Suprapubic skin (tissue), 4 donors: ENCODE data around the gene CCM2. TPM values are rescaled to one million over a fixed set of nuclear protein-coding genes. Genes with fewer than 3 reads are reported as not detected.

Source experiments
- DNase-seq, 2 donors: peaks; one replicate each; pipeline ENCODE4 v3.0.0-alpha.2; 2019; ENCODE audit warnings: low spot score in 2 of 2
- H3K27ac ChIP-seq: fragments of 200-600 bp; sonication (generic); one replicate; pipeline ENCODE4 v1.5.1; 2019
- H3K27me3 ChIP-seq: fragments of 200-600 bp; sonication (generic); one replicate; pipeline ENCODE4 v1.5.1; 2019
- H3K36me3 ChIP-seq: fragments of 200-600 bp; sonication (generic); one replicate; pipeline ENCODE4 v1.5.1; 2019
- H3K4me1 ChIP-seq: fragments of 200-600 bp; sonication (generic); one replicate; pipeline ENCODE4 v1.5.1; 2019
- H3K4me3 ChIP-seq: fragments of 200-600 bp; sonication (generic); one replicate; pipeline ENCODE4 v1.5.1; 2019; ENCODE audit warnings: mild to moderate bottlenecking
- H3K9me3 ChIP-seq: fragments of 200-600 bp; sonication (generic); one replicate; pipeline ENCODE4 v1.5.1; 2019
- EP300 ChIP-seq: sonication (generic); formaldehyde crosslinking; IDR thresholded peaks from one replicate; pipeline ENCODE4 v1.6.1; 2017; ENCODE audit warnings: antibody characterized with exemption
- POLR2A ChIP-seq, 2 donors: fragments of 450-650 bp; IDR thresholded peaks; one replicate each; pipeline ENCODE4 v1.6.1; 2017; ENCODE audit warnings: antibody characterized with exemption in 2 of 2, mild to moderate bottlenecking in 2 of 2, moderate library complexity in 2 of 2
- POLR2AphosphoS5 ChIP-seq, 3 donors: sonication (generic); formaldehyde crosslinking; IDR thresholded peaks; one replicate each; pipeline ENCODE4 v1.6.1; 2017; ENCODE audit warnings: antibody characterized with exemption in 3 of 3
- WGBS: methylation state at CpG from one replicate; pipeline ENCODE4 v1.1.5; 2018; 5-methylcytosine and 5-hydroxymethylcytosine counted together
- total RNA-seq, 4 donors: library from RNA; depleted of rRNA; stranded (reverse); fragments of >200 nt; gene quantifications; one replicate each; pipeline ENCODE4 v1.1.0, GENCODE V29; 2016
- TF ChIP-seq, protein P1 (sequence below), 2 donors: fragments of 200-600 bp in 1 of 2; fragments of 450-650 bp in 1 of 2; sonication (generic) in 1 of 2; IDR thresholded peaks; one replicate each; pipeline ENCODE4 v1.5.1; 2016 to 2019; ENCODE audit warnings: antibody characterized with exemption in 2 of 2, mild to moderate bottlenecking in 1 of 2, moderate library complexity in 1 of 2

Gene CCM2
- total RNA-seq, 4 donors from 2014 or later, result 34.3 to 42.3 (median 35.9) TPM

DNA sequence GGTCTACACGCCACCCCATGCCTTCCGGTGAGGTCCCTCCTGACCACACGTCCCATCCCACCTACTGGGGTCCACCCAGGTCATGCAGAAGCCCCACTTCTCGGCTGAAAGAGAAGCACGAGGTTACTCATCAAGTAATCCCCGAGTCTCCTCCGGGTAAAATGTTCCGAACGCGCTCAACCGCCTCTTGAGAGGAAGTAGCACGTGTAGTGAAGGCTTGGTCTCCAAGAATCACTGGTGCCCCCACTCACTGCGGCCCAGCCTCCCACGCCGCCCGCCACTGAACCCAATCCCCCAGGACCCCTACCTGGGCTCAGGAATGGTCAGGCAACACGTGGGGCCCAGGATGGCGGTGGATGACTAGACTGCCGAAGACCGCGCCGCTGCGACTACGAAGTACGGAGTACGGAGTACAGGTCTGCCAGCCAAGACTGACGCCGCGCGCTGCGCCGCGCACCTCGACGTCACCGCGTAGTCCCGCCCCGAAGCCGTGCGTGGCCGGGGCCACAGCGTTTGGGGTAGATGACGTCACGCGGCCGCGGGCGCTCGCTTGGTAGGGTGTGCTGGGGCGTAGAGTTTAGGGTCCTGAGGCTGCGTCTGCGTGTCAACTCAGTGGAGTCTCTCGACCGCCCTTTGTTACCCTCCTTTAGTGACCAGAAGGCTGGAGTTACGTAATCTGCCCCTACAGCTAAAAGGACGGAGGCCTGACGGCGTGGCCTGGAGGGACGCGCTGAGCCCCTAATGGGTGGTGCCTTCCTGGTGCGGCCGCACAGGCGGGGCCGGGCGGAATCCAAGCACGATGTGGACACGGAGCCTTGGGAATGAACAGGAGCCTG is 13.6 kb upstream of the CCM2 start:
- peak; percentile 95 to 96 for DNase-seq
- Histone ChIP-seq H3K9me3 (no peaks in the 10 kb centered on the region), H3K4me1 (peaks cover 48% of the 10 kb centered on the region), H3K36me3 (peaks cover 32% of the 10 kb centered on the region), H3K27me3 (no peaks in the 10 kb centered on the region), H3K27ac (peak overlapping the region; percentile 93), H3K4me3 (peak overlapping the region; percentile 65)
- 0% methylated on average over 12 of the region's 68 CpGs for WGBS
- TF ChIP-seq POLR2A (IDR thresholded peaks at IDR 0.05) (peak; percentile 89 to 97), EP300 (no peak), POLR2AphosphoS5 (IDR thresholded peaks at IDR 0.05) (peak; percentile 86 to 97 (median 91))
- TF ChIP-seq, protein P1, sequence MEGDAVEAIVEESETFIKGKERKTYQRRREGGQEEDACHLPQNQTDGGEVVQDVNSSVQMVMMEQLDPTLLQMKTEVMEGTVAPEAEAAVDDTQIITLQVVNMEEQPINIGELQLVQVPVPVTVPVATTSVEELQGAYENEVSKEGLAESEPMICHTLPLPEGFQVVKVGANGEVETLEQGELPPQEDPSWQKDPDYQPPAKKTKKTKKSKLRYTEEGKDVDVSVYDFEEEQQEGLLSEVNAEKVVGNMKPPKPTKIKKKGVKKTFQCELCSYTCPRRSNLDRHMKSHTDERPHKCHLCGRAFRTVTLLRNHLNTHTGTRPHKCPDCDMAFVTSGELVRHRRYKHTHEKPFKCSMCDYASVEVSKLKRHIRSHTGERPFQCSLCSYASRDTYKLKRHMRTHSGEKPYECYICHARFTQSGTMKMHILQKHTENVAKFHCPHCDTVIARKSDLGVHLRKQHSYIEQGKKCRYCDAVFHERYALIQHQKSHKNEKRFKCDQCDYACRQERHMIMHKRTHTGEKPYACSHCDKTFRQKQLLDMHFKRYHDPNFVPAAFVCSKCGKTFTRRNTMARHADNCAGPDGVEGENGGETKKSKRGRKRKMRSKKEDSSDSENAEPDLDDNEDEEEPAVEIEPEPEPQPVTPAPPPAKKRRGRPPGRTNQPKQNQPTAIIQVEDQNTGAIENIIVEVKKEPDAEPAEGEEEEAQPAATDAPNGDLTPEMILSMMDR (IDR thresholded peaks at IDR 0.05), result no peak

DNA sequence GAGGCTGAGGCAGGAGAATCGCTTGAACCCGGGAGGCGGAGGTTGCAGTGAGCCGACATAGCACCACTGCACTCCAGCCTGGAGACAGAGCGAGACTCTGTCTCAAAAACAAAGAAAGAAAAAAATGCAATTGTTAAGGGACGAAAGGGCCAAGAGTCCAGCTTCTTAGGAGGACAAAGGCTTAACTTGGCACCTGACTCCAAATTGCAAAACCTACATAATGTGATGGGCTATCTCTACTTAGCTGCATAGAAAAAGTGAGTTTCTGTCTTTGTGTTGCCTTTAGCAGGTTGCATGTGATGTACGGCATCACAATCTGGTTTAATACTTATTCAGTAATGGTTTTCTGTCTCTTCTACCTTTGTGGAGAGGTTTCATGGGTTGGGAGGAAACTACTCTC is 12.5 kb upstream of the CCM2 start:
- no peaks in the 10 kb centered on the region for H3K9me3 ChIP-seq
- WGBS, result 95% methylated on average over 7 of the region's 7 CpGs
- no peak for DNase-seq
- TF ChIP-seq POLR2AphosphoS5 (IDR thresholded peaks at IDR 0.05), result no peak
- TF ChIP-seq EP300, result no peak
- TF ChIP-seq, protein P1 (IDR thresholded peaks at IDR 0.05), result no peak
- no peak for TF ChIP-seq POLR2A (IDR thresholded peaks at IDR 0.05)
- H3K36me3 ChIP-seq, result peaks cover 28% of the 10 kb centered on the region
- H3K27me3 ChIP-seq, result no peaks in the 10 kb centered on the region
- peak overlapping the region; percentile 93 for H3K27ac ChIP-seq
- peak overlapping the region; percentile 65 for H3K4me3 ChIP-seq
- H3K4me1 ChIP-seq, result peaks cover 44% of the 10 kb centered on the region

DNA sequence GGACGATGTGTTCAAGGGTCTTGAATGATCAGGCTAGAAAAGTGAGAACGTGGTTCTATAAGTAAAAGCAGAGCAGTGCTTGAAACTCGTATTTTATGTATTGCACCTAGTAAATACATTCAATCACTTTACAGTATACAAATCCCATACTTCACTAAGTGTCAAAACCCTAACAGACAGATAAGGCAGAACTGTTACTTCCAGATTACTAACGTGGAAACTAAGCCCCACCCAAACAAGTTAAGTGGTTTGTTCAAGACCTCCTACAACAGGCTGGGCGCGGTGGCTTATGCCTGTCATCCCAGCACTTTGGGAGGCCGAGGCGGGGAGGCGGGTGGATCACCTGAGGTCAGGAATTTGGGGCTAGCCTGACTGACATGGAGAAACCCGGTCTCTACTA is 12.0 kb upstream of the CCM2 start:
- 87% methylated on average over 10 of the region's 10 CpGs for WGBS
- no peak for TF ChIP-seq EP300

DNA sequence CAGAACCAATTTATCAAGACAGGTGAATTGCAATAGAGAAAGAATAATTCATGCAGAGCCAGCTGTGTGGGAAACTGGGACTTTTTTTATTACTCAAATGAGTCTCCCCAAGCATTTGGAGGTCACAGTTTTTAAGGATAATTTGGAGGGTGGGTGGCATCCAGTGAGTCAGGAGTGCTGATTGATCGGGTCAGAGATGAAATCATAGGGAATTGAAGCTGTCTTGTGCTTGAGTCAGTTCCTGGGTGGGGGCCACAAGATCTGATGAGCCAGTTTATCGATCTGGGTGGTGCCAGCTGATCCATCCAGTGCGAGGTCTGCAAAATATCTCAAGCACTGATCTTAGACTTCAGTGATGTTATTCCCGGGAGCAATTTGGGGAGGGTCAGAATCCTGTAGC is 11.3 kb upstream of the CCM2 start:
- H3K27me3 ChIP-seq, result no peaks in the 10 kb centered on the region
- no peak overlapping the region for H3K4me3 ChIP-seq
- H3K9me3 ChIP-seq, result no peaks in the 10 kb centered on the region
- no peak overlapping the region for H3K27ac ChIP-seq
- TF ChIP-seq POLR2AphosphoS5 (IDR thresholded peaks at IDR 0.05) (no peak), EP300 (no peak), POLR2A (IDR thresholded peaks at IDR 0.05) (no peak)
- TF ChIP-seq, protein P1 (IDR thresholded peaks at IDR 0.05), result no peak
- H3K4me1 ChIP-seq, result peaks cover 44% of the 10 kb centered on the region
- DNase-seq, result no peak
- WGBS, result 50% methylated on average over 4 of the region's 4 CpGs
- H3K36me3 ChIP-seq, result peaks cover 16% of the 10 kb centered on the region

More for the DNA sequence above, 12.0 kb upstream of the CCM2 start:
- Histone ChIP-seq H3K4me3 (no peak overlapping the region), H3K27ac (no peak overlapping the region), H3K27me3 (no peaks in the 10 kb centered on the region), H3K9me3 (no peaks in the 10 kb centered on the region), H3K4me1 (peaks cover 44% of the 10 kb centered on the region), H3K36me3 (peaks cover 23% of the 10 kb centered on the region)
- no peak for DNase-seq

DNA sequence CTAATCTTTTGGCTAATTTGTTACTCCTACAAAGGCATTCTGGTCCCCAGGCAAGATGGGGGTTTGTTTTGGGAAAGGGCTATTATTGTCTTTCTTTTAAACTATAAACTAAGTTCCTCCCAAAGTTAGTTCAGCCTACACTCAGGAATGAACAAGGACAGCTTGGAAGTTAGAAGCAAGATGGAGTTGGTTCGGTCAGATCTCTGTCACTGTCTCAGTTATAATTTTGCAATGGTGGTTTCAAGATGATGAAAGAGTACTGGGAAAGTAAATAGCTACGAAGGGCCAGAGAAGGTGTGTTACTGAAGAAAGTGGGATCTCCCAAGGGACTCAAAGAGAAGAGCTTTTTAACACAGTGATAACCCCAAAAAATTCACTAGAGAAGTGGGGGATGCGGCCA is 10.9 kb upstream of the CCM2 start:
- no peak for DNase-seq
- no peak overlapping the region for H3K4me3 ChIP-seq
- WGBS, result 93% methylated on average over 3 of the region's 3 CpGs
- H3K36me3 ChIP-seq, result peaks cover 11% of the 10 kb centered on the region
- H3K27me3 ChIP-seq, result no peaks in the 10 kb centered on the region
- no peak overlapping the region for H3K27ac ChIP-seq
- no peaks in the 10 kb centered on the region for H3K9me3 ChIP-seq
- TF ChIP-seq POLR2AphosphoS5 (IDR thresholded peaks at IDR 0.05), result no peak
- no peak for TF ChIP-seq EP300
- TF ChIP-seq, protein P1 (IDR thresholded peaks at IDR 0.05), result no peak
- no peak for TF ChIP-seq POLR2A (IDR thresholded peaks at IDR 0.05)
- peaks cover 44% of the 10 kb centered on the region for H3K4me1 ChIP-seq
